Right ventricle myocardium superior (tissue), 1 donor: ENCODE data around the gene EYA3. TPM values are rescaled to one million over a fixed set of nuclear protein-coding genes. Genes with fewer than 3 reads are reported as not detected.
"Not testable (repeated sequence)": the region's sequence is repeated elsewhere in the genome, so short reads cannot be mapped to it uniquely, and the experiment has no call there.

Experiments used
- ATAC-seq: fragments of 200-7000 bp; cut with Tn5 transposase; one replicate; pipeline ENCODE4 v1.9.1; 2020; ENCODE audit warnings: mild to moderate bottlenecking; ENCODE audit not compliant: poor library complexity
- DNase-seq: peaks from one replicate; pipeline ENCODE4 v3.0.0-alpha.2; 2020
- intact Hi-C: fragments of 100-400 bp; cut with DNase I; formaldehyde crosslinking; loops from one replicate; pipeline ENCODE4 v1.11.2; 2022
- total RNA-seq: library from RNA; stranded (reverse); fragmentation: NEBNext Ultra II Directional; extraction: Animal tissue kit (Norgen Biotek cat#: 25700); gene quantifications from one replicate; pipeline ENCODE4 v1.2.1, GENCODE V29; 2021
- donor health status: DM: no; HTN: yes; CAD: no; lungs with severe emphysema.

Gene EYA3
- total RNA-seq, 1 donor from 2014 or later = 16.0 TPM

DNA sequence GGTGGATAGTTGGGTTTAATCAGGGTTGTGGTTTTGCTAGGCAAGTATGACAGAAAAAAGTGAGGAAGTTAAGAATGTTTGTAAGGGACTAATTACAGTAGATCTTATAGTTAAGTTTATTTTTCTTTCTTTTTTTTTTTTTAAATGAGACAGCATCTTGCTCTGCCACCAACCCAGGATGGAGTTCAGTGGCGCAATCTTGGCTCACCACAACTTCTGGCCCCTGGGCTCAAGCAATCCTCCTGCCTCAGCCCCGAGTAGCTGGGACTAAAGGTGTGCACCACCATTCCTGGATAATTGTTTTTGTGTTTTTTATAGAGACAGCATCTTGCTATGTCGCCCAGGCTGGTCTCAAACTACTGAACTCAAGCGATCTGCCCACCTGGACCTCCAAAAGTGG is 41.7 kb downstream of the EYA3 start:
- DNase-seq (no peak), ATAC-seq (no peak)
- intact Hi-C loops = no loop called here

DNA sequence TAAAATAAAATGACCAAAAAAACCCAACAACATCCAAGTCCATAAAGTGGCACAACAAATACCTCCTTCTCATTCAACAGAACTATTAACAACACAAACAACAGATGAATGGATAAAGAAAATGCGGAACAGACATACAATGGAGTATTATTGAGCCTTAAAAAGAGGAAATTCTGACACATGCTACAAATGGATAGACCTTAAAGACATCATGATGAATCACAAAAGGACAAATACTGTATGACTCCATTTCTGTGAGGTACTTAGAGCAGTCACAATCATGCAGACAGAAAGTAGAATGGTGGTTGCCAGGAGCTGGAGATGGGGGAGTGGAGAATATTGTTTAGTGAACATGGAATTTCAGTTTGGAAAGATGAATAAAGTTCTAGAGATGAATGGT is 42.6 kb downstream of the EYA3 start:
- no peak for DNase-seq
- no peak for ATAC-seq
- intact Hi-C loops = no loop called here

DNA sequence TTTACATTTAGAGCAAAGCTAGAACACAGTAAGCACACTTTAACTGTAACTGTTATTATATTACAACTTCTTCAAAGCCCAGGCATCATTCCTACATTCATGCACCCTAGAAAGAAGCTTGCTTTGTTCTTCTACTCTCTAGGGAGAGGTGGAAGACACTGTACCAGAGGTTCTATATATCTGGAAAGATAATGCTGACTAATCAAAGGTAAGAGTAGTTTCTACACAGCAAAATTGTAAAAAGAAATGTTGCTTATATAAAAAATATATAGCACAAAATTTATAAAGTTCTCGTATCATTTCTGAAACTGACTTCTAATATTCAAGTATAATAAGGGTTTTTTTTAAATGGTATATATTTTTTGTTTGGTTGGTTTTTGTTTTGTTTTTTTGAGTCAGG is 44.0 kb downstream of the EYA3 start:
- DNase-seq (no peak), ATAC-seq (no peak)
- intact Hi-C loops = no loop called here

DNA sequence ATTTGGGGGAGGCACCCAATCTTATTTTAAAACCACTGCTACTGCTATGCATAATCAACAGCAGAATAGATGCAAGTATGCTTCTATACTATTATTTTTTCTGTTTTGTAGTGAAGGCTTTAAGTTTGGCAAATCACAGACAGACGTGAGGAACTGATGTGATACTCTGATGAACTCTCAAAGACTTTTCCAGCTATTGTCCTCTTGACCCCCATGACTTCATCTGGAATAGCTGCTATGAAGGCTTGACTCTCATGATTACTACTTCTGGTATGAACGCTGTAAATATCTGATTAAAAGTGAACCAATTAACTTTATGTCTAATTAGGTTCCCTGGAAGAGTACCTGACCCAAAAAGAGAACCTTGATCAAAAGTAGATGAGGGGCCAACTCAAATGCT is 49.1 kb downstream of the EYA3 start:
- no peak for DNase-seq
- no peak for ATAC-seq
- intact Hi-C loops = no loop called here

DNA sequence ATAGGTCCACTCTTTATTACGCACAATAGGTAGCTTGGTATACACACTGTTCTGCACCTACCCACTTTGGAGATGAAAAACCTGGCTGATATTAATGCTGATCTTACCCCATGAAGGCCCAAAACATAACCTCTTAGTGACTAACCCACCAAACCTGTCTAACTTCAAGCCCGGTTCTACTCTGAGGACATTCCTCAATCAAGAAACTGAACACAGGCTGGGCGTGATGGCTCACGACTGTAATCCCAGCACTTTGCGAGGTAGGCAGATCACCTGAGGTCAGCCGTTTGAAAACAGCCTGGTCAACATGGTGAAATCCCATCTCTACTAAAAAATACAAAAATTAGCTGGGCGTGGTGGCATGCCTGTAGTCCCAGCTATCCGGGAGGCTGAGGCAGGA is 50.5 kb downstream of the EYA3 start:
- DNase-seq = no peak
- intact Hi-C loops = no loop called here
- ATAC-seq = no peak

DNA sequence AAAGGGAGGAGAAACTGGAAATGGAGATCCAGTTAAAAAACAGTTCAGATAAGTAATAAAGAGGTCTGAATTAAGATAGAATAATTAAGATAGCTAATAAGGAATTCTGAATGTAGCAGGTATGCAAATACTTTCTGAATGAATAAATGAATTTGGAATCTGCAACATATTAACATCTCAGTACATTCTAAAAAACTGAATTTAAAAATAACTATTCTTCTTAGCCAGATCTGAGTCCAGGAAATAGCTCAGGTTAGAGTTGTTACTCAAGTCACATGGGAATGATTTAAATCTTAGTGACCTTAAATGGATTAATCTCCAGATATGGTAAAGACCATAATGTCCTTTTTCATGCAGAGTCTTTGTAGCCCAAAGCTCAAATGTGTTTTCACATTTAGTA is 51.2 kb downstream of the EYA3 start:
- no peak for DNase-seq
- ATAC-seq = no peak
- intact Hi-C loops = no loop called here

DNA sequence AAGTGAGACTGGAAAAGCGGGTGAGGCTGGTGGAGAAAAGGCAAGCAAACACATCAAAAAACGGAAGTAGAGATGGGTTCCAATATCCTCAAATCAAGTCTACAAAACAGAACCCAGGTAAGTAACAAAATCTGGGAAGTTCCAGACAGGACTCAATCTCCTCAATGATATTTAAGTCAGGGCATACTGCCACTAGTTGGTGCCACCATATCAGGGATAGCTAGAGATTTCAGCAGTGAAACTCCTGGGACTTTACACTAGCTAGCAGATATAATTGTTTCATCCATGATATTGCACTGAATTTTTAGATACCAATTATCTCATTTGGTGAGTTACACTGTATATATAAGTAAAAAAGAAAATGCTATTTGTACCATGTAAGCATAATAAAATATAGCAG is 52.0 kb downstream of the EYA3 start:
- intact Hi-C loops = no loop called here
- DNase-seq (no peak), ATAC-seq (no peak)

DNA sequence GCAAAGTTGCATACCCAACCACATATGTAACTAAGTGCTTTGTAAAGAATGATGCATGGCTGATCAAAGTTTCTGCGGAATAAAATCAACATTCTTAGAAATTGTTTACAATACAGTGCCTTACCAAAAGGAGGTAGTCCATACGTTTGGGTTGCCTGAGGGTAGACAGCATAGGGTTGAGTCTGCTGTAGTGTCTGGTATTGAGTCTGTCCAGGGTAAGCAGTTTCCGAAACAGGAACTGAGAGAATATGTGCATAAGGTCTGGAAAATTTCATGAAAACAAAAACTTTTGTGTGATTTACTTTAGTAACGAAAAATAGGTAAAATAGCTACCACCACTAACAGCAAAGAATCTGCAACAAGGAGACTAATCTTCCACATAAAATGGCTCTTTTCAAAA is 53.0 kb downstream of the EYA3 start:
- ATAC-seq (no peak), DNase-seq (no peak)
- intact Hi-C loops = no loop called here

DNA sequence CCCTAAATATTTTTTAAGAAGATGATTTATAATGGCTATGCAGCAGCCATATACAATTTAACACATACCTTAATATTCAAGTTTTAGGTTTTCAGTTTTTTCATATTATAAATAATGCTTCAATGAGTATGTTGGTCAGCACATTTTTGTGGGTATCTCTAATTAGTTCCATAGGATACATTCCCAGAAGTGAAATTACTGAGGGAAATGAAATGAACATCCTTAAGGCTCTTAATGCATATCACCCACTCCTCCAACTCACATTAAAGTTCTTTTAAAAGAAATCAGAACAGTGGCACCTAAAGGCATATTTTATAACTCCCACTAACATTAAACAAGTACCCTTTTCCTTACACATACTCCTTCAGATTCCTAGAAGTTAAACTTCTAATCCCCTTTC is 56.1 kb downstream of the EYA3 start:
- DNase-seq (no peak), ATAC-seq (no peak)
- intact Hi-C loops = no loop called here

DNA sequence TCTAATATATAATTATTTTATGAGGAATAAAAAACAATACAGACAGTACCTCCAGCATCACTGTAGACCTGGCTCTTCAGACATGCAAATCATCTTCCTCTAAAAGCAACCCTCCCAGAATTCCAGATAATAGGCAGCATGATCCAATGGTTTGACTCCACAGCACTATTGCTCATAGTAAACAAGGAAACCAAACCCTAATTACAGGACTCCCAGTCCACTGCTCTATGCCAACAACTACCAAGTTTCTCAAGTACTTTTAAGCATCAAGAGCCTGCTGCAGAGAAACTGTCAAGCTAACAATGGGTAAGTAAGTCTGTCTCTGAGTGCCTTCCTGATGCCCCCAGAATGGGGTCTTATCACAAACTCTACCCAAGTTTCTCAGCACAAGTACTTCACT is 57.2 kb downstream of the EYA3 start:
- ATAC-seq (peak; percentile 60), DNase-seq (no peak)
- intact Hi-C loops = no loop called here

DNA sequence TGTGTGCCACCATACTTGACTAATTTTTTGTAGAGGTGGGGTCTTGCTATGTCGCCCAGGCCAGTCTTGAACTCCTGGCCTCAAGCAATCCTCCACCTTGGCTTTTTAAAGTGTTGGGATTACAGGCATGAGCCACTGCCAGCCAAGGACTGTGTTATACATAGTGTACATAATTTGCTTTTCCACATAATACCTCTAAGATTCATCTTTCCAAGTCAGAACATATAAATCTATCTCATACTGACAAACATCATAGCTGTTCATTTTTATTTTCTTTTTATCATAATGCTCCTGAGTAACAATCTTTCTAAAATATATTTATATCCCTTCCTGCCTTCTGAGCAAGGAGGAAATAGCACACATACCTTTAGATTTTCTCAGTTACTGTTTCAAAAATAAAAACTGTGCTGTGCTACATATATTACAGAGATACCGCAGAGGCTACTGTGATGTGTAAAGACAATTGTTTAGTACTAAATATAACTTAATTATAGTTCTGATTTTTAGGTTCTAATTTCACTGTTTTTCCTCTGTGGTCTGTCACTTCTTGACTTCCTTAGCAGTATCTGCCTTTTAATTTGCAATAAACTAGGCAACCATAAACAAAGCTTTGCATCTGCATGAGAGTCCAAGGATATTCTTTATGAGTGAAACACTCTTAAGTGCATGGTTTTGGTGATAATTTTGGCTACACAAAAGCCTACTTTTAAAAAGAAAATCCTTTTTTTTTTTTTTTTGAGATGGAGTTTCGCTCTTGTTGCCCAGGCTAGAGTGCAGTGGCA is 59.3 kb downstream of the EYA3 start:
- ATAC-seq (no peak), DNase-seq (no peak)
- intact Hi-C loops = no loop called here

DNA sequence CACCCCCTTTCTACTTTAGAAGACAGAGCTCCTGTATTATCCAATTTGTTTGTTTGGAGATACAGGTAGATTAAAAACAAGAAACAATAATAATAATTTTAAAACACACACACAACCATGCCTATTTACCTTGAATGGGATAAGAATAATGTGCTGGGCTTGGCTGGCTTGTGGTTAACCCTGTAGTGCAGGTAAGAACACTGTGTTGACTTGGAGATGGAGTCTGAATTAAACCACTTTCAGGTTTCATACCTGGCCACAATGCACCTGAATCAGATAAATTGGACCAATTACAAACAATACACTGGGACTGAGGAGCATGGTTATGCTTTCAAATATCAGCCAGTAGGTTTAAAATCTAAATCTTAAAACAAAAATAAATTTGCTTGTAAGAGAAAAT is 60.8 kb downstream of the EYA3 start:
- intact Hi-C loops = no loop called here
- no peak for ATAC-seq
- no peak for DNase-seq

DNA sequence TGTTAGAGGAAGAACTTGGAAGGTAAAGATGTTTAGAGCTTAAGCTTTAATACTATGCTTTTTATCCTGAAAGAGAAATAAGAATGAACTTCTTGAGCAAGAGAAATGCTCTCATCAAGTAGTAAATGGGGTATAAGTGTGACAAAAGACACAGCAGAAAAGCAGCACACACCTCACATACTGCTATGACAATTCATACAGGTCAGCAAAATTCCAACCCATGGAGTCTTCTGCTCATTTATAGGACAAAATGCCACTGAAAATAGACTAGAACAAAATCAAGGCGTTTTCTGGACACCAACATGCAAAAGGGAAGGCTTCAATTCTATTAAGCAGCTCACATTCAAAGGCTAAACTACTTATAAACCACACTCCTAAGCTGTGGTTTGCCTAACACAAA is 61.2 kb downstream of the EYA3 start:
- intact Hi-C loops = no loop called here
- no peak for DNase-seq
- ATAC-seq = no peak

DNA sequence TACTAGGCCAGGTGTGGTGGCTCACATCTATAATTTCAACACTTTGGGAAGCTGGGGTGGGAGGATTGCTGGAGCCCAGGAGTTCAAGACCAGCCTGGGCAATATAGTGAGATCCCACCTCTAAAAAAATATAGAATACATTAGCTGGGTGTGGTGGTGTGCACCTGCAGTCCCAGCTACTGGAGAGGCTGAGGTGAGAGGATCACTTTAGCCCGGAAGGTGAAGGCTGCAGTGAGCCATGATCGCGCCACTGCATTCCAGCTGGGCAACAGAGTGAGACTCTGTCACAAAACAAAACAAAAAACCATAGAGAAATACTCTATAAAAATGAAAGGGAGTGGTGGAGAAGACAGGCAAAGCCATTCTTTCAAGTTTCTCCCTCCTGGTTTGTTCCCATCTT is 62.1 kb downstream of the EYA3 start:
- ATAC-seq (no peak), DNase-seq (no peak)
- intact Hi-C loops = no loop called here

DNA sequence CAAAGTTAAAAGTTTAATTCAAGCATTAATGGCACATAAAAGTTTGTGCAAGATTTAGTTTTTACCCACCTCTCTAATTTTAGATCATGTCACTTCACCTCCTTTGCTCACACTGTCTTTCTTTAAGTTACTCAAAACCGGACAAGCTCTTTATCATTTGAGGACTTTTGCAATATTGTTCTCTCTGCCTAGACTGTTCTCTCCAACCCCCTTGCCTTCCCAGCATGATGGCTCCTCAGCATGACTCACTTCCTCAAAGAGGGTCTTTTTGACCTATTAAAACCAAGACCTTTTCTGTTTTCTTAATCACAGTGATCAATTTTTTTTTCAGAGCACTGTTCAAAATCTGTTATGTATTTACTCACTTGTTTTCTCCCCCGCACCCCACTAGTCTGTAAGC is 67.3 kb downstream of the EYA3 start:
- intact Hi-C loops = no loop called here
- DNase-seq = no peak
- no peak for ATAC-seq

DNA sequence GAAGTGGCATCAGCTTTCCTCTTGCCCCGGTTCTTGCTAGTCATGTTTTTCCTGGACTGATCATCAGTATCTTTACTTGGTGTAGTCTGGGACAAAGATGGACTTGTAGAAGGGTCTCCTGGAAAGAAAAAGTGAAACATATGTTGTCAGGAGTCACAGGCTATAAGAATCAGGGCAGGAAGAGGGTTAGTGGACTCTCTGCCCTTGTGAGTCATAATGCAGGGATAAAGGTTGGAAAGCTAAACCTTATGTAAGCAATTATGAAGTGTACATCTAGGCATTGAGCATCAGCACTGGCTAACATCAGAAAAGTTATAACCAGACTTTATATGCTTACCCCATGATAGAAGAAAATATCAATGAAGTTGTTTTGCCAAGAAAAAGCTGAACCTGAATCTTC is 77.4 kb downstream of the EYA3 start:
- no peak for ATAC-seq
- DNase-seq = no peak
- intact Hi-C loops = no loop called here

DNA sequence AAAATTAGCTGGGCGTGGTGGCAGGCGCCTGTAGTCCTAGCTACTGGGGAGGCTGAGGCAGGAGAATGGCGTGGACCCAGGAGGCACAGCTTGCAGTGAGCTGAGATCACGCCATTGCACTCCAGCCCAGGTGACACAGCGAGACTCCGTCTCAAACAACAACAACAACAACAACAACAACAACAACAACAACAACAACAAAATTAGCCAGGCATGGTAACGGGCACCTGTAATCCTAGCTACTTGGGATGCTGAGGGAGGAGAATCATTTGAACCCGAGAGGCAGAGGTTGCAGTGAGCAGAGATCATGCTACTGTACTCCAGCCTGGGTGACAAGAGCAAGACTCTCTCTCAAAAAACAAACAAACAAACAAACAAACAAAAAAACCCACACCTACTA is 85.3 kb downstream of the EYA3 start:
- intact Hi-C loops, DNase-seq, ATAC-seq: not testable (repeated sequence)

DNA sequence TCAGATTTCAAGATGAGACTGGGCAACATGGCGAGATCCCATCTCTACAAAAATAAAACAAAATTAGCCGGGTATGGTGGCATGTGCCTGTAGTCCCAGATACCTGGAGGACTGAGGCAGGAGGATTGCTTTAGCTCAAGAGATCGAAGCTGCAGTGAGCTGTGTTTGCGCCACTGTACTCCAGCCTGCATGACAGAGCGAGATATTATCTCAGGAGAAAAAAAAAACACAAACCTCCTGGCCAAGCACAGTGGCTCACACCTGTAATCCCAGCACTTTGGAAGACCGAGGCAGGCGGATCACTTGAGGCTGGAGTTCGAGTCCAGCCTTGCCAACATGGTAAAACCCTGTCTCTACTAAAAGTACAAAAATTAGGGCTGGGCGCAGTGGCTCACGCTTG is 85.8 kb downstream of the EYA3 start:
- intact Hi-C loops = no loop called here
- no peak for ATAC-seq
- DNase-seq = no peak

DNA sequence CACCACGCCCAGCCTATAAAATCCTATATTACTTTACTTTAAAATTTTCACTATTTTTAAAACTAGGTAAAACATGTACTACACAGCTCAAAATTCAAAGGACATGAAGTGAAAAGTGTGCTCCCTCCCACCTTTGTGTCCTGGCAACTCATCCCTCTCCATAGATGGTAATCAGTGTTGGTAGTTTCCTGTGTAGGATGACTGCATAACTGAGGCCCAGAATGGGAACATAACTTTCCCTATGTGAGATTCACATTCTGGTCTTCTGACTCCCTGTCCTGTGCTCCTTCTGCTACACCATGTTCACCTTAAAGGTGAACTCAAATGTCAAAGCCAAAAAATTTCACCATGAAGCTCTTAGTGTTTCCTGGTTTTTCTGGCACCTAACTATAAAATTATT is 89.4 kb downstream of the EYA3 start:
- intact Hi-C loops = no loop called here
- no peak for ATAC-seq
- DNase-seq = no peak

DNA sequence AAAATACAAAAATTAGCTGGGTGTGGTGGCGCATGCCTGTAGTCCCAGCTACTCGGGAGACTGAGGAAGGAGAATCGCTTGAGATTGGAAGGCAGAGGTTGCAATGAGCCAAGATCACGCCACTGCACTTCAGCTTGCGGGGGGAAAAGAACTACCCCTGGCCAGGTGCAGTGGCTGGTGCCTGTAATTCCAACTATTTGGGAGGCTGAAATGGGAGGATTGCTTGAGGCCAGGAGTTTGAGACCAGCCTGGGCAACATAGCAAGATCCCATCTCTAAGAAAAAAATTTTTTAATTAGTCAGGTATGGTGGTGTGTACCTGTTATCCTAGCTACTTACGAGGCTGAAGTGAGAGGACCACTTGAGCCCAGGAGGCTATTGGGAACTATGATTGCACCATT is 93.9 kb downstream of the EYA3 start:
- intact Hi-C loops = not testable (repeated sequence)

DNA sequence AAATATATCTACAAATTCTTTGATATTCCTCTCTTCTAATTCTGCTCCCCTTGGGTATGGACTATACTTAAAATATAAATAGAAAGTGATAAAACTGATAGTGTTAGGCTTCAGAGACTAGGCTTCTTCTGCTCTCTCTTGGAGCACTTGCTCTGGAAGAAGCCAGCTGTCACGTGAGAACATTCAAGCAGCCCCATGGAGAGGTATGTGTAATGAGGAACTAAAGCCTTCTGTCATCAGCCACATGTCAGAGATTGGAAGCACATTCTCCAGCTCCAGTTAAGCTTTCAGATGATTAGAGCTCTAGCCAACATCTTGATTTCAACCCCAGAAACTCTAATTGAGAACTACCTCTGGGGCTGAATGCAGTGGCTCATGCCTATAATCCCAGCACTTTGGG is 94.3 kb downstream of the EYA3 start:
- no peak for DNase-seq
- peak; percentile 87 for ATAC-seq
- intact Hi-C loops = no loop called here

More for the DNA sequence above, 93.9 kb downstream of the EYA3 start:
- not testable (repeated sequence) for DNase-seq, ATAC-seq
